H1 (cell line): ENCODE data around the gene LEMD2. TPM values are rescaled to one million over a fixed set of nuclear protein-coding genes. Genes with fewer than 3 reads are reported as not detected.

Experiments
- CTCF ChIA-PET: fragments of 300-600 bp; sonication (Branson Sonifier 250); formaldehyde crosslinking; loops from one replicate; lab custom pipeline; 2021; ENCODE audit not compliant: partially characterized antibody; lab: Charles Lee
- POLR2A ChIA-PET: fragments of 300-600 bp; sonication (Branson Sonifier 250); formaldehyde crosslinking; loops from one replicate; lab custom pipeline; 2021; ENCODE audit warnings: inconsistent platforms; ENCODE audit not compliant: partially characterized antibody; lab: Charles Lee
- DNase-seq, 2 experiments: peaks; one replicate each; pipeline versions ENCODE4 v3.0.0 to v3.0.0-alpha.2; 2010 to 2022; ENCODE audit warnings: low spot score in 2 of 2, low read depth in 1 of 2, mixed read lengths in 1 of 2
- FAIRE-seq: peaks from 2 replicates; lab custom pipeline; 2011; peaks lifted over from hg19 to GRCh38; lab: Jason Lieb, UNC
- H2AFZ ChIP-seq: 2 replicates; pipeline ENCODE4 v1.8.1; 2012; ENCODE audit warnings: low read length, inconsistent platforms
- H2AK5ac ChIP-seq: 2 replicates; pipeline ENCODE4 v1.6.1; 2013; ENCODE audit warnings: low read depth, low read length
- H2BK120ac ChIP-seq: replicated peaks from 2 replicates; pipeline ENCODE3; 2013; ENCODE audit warnings: low read depth, low read length, inconsistent platforms
- H2BK12ac ChIP-seq: 2 replicates; pipeline ENCODE4 v1.6.1; 2013; ENCODE audit warnings: low read depth, low read length
- H2BK15ac ChIP-seq: 2 replicates; pipeline ENCODE4 v1.6.1; 2013; ENCODE audit warnings: low read length
- H2BK20ac ChIP-seq: 2 replicates; pipeline ENCODE4 v1.6.1; 2013; ENCODE audit warnings: low read length
- H2BK5ac ChIP-seq: 2 replicates; pipeline ENCODE4 v1.6.1; 2013; ENCODE audit warnings: low read depth, low read length
- H3K14ac ChIP-seq: 2 replicates; pipeline ENCODE4 v1.6.1; 2013; ENCODE audit warnings: inconsistent platforms; ENCODE audit not compliant: insufficient read length
- H3K18ac ChIP-seq: 2 replicates; pipeline ENCODE4 v1.6.1; 2013; ENCODE audit warnings: low read length; ENCODE audit errors: extremely low read depth
- H3K23ac ChIP-seq: 2 replicates; pipeline ENCODE4 v1.6.1; 2013; ENCODE audit warnings: inconsistent platforms; ENCODE audit not compliant: insufficient read length
- H3K23me2 ChIP-seq: 2 replicates; pipeline ENCODE4 v1.6.1; 2013; ENCODE audit warnings: low read depth, low read length
- H3K27ac ChIP-seq: 2 replicates; pipeline ENCODE4 v1.6.1; 2011; ENCODE audit warnings: low read depth, low read length, inconsistent platforms
- H3K27me3 ChIP-seq, 4 experiments: replicated peaks in 1 of 4; 1 replicate in 1 of 4; 2 replicates in 3 of 4; pipeline versions ENCODE4 v1.6.1 to v1.8.1; 2011 to 2013; ENCODE audit warnings: low read length in 3 of 4, mild to moderate bottlenecking in 3 of 4, inconsistent platforms in 2 of 4, mixed read lengths in 2 of 4, moderate library complexity in 1 of 4; ENCODE audit not compliant: control insufficient read depth in 3 of 4, insufficient read depth in 3 of 4; ENCODE audit errors: extremely low read depth in 1 of 4
- H3K36me3 ChIP-seq, 4 experiments: 2 replicates each; pipeline versions ENCODE4 v1.6.1 to v1.8.1; 2011 to 2013; ENCODE audit warnings: mild to moderate bottlenecking in 4 of 4, low read length in 3 of 4, moderate library complexity in 2 of 4, control low read depth in 1 of 4, inconsistent platforms in 1 of 4; ENCODE audit not compliant: insufficient read depth in 4 of 4, control insufficient read depth in 2 of 4
- H3K4ac ChIP-seq: replicated peaks from 2 replicates; pipeline ENCODE3; 2013; ENCODE audit warnings: low read length, low read depth, mixed read lengths, inconsistent platforms; ENCODE audit not compliant: insufficient read length
- H3K4me1 ChIP-seq, 4 experiments: replicated peaks in 1 of 4; 1 replicate in 1 of 4; 2 replicates in 3 of 4; pipeline versions ENCODE4 v1.6.1 to v1.8.1; 2011 to 2013; ENCODE audit warnings: low read length in 3 of 4, inconsistent platforms in 2 of 4, mixed read lengths in 1 of 4; ENCODE audit not compliant: insufficient read depth in 4 of 4, control insufficient read depth in 3 of 4
- H3K4me2 ChIP-seq, 2 experiments: 2 replicates each; pipeline versions ENCODE4 v1.6.1 to v1.8.1; 2011 to 2013; ENCODE audit warnings: low read depth in 2 of 2, low read length in 2 of 2, control low read depth in 1 of 2, inconsistent platforms in 1 of 2, mild to moderate bottlenecking in 1 of 2; ENCODE audit not compliant: insufficient read depth in 1 of 2
- H3K4me3 ChIP-seq, 4 experiments: fragments of 200-600, 300-600 bp in 1 of 4; sonication (generic), shearing (Covaris generic), sonication (Bioruptor Twin) in 1 of 4; 2 replicates each; pipeline versions ENCODE4 v1.5.1 to v1.8.1; 2011 to 2016; ENCODE audit warnings: low read length in 4 of 4, low read depth in 3 of 4, control low read depth in 2 of 4, inconsistent platforms in 2 of 4, mild to moderate bottlenecking in 2 of 4, mixed read lengths in 1 of 4, moderate library complexity in 1 of 4; ENCODE audit not compliant: insufficient read depth in 2 of 4; ENCODE audit errors: extremely low read depth in 1 of 4
- H3K56ac ChIP-seq: replicated peaks from 2 replicates; pipeline ENCODE3; 2013; ENCODE audit warnings: low read depth, mild to moderate bottlenecking, mixed read lengths, low read length, inconsistent platforms; ENCODE audit not compliant: insufficient read length
- H3K79me1 ChIP-seq: 2 replicates; pipeline ENCODE4 v1.6.1; 2013; ENCODE audit warnings: low read depth, low read length, control low read depth
- H3K79me2 ChIP-seq, 2 experiments: 2 replicates each; pipeline versions ENCODE4 v1.6.1 to v1.8.1; 2012 to 2013; ENCODE audit warnings: low read length in 2 of 2, mild to moderate bottlenecking in 2 of 2, inconsistent platforms in 1 of 2; ENCODE audit not compliant: insufficient read depth in 2 of 2, control insufficient read depth in 1 of 2
- H3K9ac ChIP-seq, 4 experiments: replicated peaks in 1 of 4; 1 replicate in 1 of 4; 2 replicates in 3 of 4; pipeline versions ENCODE4 v1.6.1 to v1.8.1; 2011 to 2013; ENCODE audit warnings: low read depth in 3 of 4, low read length in 3 of 4, control low read depth in 2 of 4, mild to moderate bottlenecking in 2 of 4, moderate library complexity in 2 of 4, inconsistent platforms in 1 of 4; ENCODE audit errors: extremely low read depth in 1 of 4
- H3K9me3 ChIP-seq, 2 experiments: 2 replicates each; pipeline versions ENCODE4 v1.6.1 to v1.8.1; 2012 to 2013; ENCODE audit warnings: mild to moderate bottlenecking in 2 of 2, moderate library complexity in 2 of 2, control low read depth in 1 of 2, inconsistent platforms in 1 of 2, low read depth in 1 of 2, low read length in 1 of 2, mixed read lengths in 1 of 2; ENCODE audit not compliant: insufficient read depth in 2 of 2
- H4K20me1 ChIP-seq, 2 experiments: replicated peaks in 1 of 2; 2 replicates each; pipeline versions ENCODE3 to v1.8.1; 2011 to 2013; ENCODE audit warnings: inconsistent platforms in 2 of 2, low read length in 2 of 2, mild to moderate bottlenecking in 1 of 2; ENCODE audit not compliant: insufficient read depth in 2 of 2, control insufficient read depth in 1 of 2
- H4K5ac ChIP-seq: 2 replicates; pipeline ENCODE4 v1.6.1; 2013; ENCODE audit warnings: low read length, low read depth, mixed read lengths, inconsistent platforms; ENCODE audit not compliant: insufficient read length
- H4K8ac ChIP-seq: 2 replicates; pipeline ENCODE4 v1.8.0; 2013; ENCODE audit warnings: mild to moderate bottlenecking, moderate library complexity, low read length, inconsistent platforms; ENCODE audit not compliant: insufficient read depth; ENCODE audit errors: extremely low read depth
- H4K91ac ChIP-seq: replicated peaks from 2 replicates; pipeline ENCODE3; 2013; ENCODE audit warnings: low read length, mixed read lengths, inconsistent platforms; ENCODE audit not compliant: insufficient read length
- ATF3 ChIP-seq: IDR thresholded peaks from 2 replicates; pipeline ENCODE4 v1.6.1; 2011; ENCODE audit warnings: low read depth, mild to moderate bottlenecking, low read length; ENCODE audit not compliant: insufficient read depth
- POLR2A ChIP-seq, 2 experiments: IDR thresholded peaks; 1 replicate in 1 of 2; 2 replicates in 1 of 2; pipeline ENCODE4 v1.6.1; 2011; ENCODE audit warnings: low read depth in 2 of 2, low read length in 2 of 2, mild to moderate bottlenecking in 2 of 2; ENCODE audit errors: control extremely low read depth in 1 of 2
- WGBS, 2 experiments: shearing (Covaris generic) in 1 of 2; methylation state at CpG; one replicate each; pipeline versions ENCODE4 v1.1.6 to v1.1.7; 2013 to 2015; ENCODE audit warnings: low lambda C conversion rate in 2 of 2, mixed read lengths in 2 of 2, inconsistent platforms in 1 of 2, low coverage in 1 of 2, missing lambda C conversion rate in 1 of 2; ENCODE audit not compliant: insufficient replicate concordance in 2 of 2, insufficient coverage in 1 of 2, insufficient read length in 1 of 2; ENCODE audit errors: extremely low coverage in 1 of 2, missing lambda C conversion rate in 1 of 2; 5-methylcytosine and 5-hydroxymethylcytosine counted together
- polyA plus RNA-seq, 7 experiments: library from polyadenylated mRNA; depleted of rRNA in 3 of 7; stranded (reverse) in 5 of 7; unstranded in 2 of 7; fragments of >200 nt in 5 of 7; fragments of 200-250 nt in 2 of 7; gene quantifications; 1 replicate in 5 of 7; 2 replicates in 1 of 7; 4 replicates in 1 of 7; pipeline versions ENCODE4 v1.2.1 to v1.2.3, GENCODE V29; 2011 to 2013; ENCODE audit warnings: missing spikeins in 2 of 7, mixed read lengths in 2 of 7
- total RNA-seq: library from RNA; stranded (reverse); fragmentation: NEBNext Ultra II Directional; extraction: Animal tissue kit (Norgen Biotek cat#: 25700); gene quantifications from 2 replicates; pipeline ENCODE4 v1.2.1, GENCODE V29; 2021
- TF ChIP-seq, protein P1 (sequence below): IDR thresholded peaks from 2 replicates; pipeline ENCODE4 v1.6.1; 2011; ENCODE audit warnings: low read length, improper control_type of control experiment
- TF ChIP-seq, protein P2 (sequence below): IDR thresholded peaks from 2 replicates; pipeline ENCODE4 v1.6.1; 2012; ENCODE audit warnings: inconsistent platforms
- TF ChIP-seq, protein P3 (sequence below): IDR thresholded peaks from 2 replicates; pipeline ENCODE4 v1.6.1; 2012; ENCODE audit warnings: inconsistent platforms

LEMD2 gene
- total and polyA plus RNA-seq, 2 of the 8 experiments (the other 6 are each of a cell fraction or from before 2014, with no cell fraction given), result 32.7 to 57.3 TPM

DNA sequence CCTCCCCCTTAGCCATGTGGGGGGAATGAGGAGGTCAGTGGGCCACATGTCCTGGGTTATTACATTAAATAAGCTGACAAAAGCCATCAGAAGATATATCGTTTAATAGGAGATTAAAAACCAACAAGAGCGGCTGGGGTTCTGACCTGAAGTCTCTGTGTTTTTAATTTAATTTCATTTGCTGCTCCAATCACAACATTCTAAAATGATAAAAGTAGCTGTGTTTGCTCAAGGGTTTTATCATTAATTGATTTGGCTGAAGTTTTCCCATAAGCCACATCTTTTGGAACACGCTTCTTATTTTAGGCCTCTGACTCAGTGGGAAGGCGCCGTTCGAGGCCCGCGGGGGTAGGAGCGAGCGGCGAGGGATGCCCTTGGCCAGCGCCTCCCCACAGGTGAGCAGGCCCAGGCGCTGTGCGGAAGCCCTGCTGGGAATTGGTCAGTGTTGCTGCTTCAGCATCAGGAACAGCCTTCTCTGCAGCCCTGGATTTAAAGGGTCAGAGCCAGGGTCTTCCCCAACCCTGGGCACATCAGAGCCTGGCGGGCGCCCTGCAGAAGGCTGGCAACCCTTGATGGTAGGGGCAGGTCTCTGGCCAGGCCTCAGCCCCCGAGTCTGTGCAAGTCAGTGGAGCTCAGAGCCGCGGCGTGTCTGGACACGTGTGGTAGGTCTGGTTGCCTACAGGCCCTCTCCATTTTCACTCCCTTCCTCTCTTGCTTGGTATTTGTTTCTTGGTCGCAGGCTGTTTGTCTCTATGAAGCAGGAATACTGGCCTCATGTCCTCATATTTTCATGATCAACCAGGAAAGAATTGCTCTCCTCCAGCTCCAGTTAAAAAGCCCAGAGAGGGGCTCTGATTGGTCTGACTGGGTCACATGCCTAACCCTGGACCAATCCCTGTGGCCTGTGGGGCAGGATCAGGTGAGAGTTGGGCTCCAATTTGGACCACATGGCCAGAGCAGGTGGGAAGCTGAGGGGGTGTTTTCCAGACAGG, 45.8 kb upstream of the LEMD2 start:
- H3K27me3 ChIP-seq, result no peaks in the 10 kb centered on the region
- FAIRE-seq, result no peak
- CTCF ChIA-PET, result interaction anchor here (0.7 to 2.6 kb wide), 9 partner anchors 10 to 199 kb away, joined by 3 to 9 read pairs (median 3); no protein-coding TSS in a partner anchor

More for the DNA sequence above, 45.8 kb upstream of the LEMD2 start:
- H3K4me1 ChIP-seq, result peaks cover 0 to 18% (median 13%) of the 10 kb centered on the region in 4 experiments; a peak in 6 of 7 replicates
- H4K20me1 ChIP-seq, result no peaks in the 10 kb centered on the region
- H4K5ac ChIP-seq, result no peak overlapping the region
- H2AFZ ChIP-seq, result no peak overlapping the region; the same call in 1 of the 2 replicates
- H3K23me2 ChIP-seq, result no peaks in the 10 kb centered on the region
- peak; percentile 13; the same call in 1 of the 2 replicates for TF ChIP-seq ATF3
- TF ChIP-seq, protein P1, sequence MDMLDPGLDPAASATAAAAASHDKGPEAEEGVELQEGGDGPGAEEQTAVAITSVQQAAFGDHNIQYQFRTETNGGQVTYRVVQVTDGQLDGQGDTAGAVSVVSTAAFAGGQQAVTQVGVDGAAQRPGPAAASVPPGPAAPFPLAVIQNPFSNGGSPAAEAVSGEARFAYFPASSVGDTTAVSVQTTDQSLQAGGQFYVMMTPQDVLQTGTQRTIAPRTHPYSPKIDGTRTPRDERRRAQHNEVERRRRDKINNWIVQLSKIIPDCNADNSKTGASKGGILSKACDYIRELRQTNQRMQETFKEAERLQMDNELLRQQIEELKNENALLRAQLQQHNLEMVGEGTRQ, result peak; percentile 36; the same call in 1 of the 2 replicates
- TF ChIP-seq POLR2A (IDR thresholded peaks at IDR 0.05; ENCODE audit: control extremely low read depth in 1 of 2, low read depth in 2 of 2, low read length in 2 of 2), result no peak
- TF ChIP-seq, protein P2, sequence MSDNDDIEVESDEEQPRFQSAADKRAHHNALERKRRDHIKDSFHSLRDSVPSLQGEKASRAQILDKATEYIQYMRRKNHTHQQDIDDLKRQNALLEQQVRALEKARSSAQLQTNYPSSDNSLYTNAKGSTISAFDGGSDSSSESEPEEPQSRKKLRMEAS, result peak; percentile 62
- TF ChIP-seq, protein P3, sequence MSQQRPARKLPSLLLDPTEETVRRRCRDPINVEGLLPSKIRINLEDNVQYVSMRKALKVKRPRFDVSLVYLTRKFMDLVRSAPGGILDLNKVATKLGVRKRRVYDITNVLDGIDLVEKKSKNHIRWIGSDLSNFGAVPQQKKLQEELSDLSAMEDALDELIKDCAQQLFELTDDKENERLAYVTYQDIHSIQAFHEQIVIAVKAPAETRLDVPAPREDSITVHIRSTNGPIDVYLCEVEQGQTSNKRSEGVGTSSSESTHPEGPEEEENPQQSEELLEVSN, result peak; percentile 76; the same call in 1 of the 2 replicates
- H3K36me3 ChIP-seq, result no peaks in the 10 kb centered on the region
- H2AK5ac ChIP-seq, result no peak overlapping the region
- H3K79me2 ChIP-seq, result no peaks in the 10 kb centered on the region
- no peak overlapping the region for H3K23ac ChIP-seq
- no peak overlapping the region for H3K14ac ChIP-seq
- no peak overlapping the region for H3K4me2 ChIP-seq
- H2BK15ac ChIP-seq, result no peak overlapping the region
- H3K27ac ChIP-seq, result no peak overlapping the region
- peaks cover 12 to 15% of the 10 kb centered on the region in 2 experiments for H3K9me3 ChIP-seq
- H3K56ac ChIP-seq, result no peak overlapping the region
- 97% methylated on average over 22 of the region's 22 CpGs; no CpG with 5 or more reads in 1 of the 2 experiments for WGBS, 2 experiments
- H4K91ac ChIP-seq, result no peak overlapping the region
- H4K8ac ChIP-seq, result no peak overlapping the region; the same call in 1 of the 2 replicates
- H3K9ac ChIP-seq, result no peak overlapping the region
- H2BK5ac ChIP-seq, result no peak overlapping the region
- no peak overlapping the region for H2BK120ac ChIP-seq
- 0 out of 2 replicates have a peak overlapping the region, but pooled peaks have one; percentile 17 for H2BK12ac ChIP-seq
- H3K18ac ChIP-seq, result peak overlapping the region; percentile 32
- no peak overlapping the region for H3K4ac ChIP-seq
- no peak overlapping the region for H2BK20ac ChIP-seq
- no peak overlapping the region for H3K4me3 ChIP-seq
- no peak for DNase-seq
- POLR2A ChIA-PET, result no interaction called here
- no peaks in the 10 kb centered on the region for H3K79me1 ChIP-seq
